Measurements from ENCODE around the gene OMP.

DNA sequence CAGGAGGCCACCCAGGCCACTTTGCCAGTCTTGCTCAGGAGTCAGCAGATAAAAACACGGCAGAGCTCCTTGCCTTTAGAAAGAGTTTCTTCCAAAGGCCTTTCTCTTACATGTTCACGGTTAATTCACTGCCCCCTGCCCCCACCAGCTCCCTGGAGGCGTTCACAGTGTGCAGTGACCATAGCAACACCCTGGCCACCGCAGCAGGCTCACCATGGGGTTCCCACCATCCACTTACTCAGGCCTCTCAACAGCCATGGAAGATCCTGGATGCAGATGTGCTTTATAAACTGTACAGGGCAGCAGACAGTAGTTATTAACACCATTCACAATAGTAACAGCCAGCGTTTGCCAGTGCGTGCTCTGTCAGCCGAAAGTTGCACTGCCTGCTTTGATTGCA is 14.9 kb downstream of the OMP start:
- TF ChIP-seq POLR2AphosphoS5 (IDR thresholded peaks at IDR 0.05; ENCODE audit: borderline replicate concordance, low read depth, low read length) (no peak), EZH2 (IDR thresholded peaks at IDR 0.05) (no peak), FOXP2 (optimal IDR thresholded peaks at IDR 0.05; ENCODE audit: control extremely low read depth, extremely low read length, insufficient read depth) (no peak)

All from SK-N-MC (cell line).